HG02571 (cell line): ENCODE measurements around the gene ADRM1.

ENCODE experiments used
- ATAC-seq: cut with Tn5 transposase; IDR thresholded peaks from one replicate; pipeline ENCODE4 v1.9.1; 2021; ENCODE audit warnings: mild to moderate bottlenecking, moderate library complexity; ENCODE audit not compliant: unreplicated experiment

Gene ADRM1

DNA sequence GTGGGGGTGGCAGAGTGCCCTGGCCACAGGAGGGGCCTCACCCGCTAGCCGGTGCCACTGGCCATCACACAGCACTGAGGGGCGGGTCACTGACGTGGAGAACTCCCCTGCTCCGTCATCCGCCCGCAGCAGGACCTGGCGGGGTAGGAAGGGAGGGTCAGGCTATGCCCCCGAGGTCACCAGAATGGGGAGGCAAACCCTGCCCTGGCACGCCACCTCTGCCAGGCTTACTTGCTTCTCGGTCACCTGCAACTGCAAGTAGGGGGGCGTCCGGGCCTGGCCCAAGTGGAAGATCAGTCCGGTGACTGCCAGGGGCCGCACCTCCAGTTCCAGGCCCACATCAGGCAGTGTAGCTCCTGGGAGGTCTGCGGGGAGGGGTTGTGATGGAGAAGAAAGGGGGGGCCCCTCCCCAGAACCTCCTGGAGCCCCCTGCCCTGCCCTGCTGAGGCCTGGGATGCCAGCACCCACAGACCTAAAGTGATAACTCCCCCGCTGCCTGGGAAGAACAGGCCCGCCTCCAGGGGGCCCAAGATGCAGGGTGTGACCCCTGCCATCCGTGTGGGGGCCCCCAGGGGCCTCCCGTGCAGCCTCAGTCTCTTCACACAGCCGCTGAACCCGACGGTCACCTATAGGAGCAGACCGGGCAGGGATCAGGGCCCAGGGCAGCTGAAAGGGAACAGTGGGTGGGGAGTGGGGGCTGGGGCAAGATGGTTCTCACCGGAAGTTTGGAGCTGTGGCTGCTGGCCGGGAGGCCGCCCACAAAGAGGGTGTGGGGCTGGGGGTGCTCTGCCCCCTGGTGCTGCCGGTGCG, 7.4 kb downstream of the ADRM1 start:
- no peak for ATAC-seq

DNA sequence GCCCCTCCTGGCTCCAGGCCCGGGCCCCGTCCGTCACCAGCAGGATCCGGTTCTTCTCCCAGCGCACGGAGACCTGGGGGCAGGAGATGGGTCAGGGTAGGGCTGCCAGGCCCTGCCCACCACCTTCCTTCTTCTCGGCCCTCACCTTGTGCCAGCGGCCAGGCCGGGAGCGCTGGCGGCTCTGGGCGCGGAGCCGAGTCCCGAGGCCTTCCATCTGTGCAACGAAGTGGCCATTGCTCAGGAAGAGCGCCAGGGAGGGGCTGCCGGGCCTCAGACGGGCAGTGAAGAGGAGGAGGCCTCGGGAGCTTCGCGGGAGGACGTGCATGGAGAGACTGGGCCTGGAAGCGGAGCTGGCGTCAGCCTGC, 7.9 kb downstream of the ADRM1 start:
- ATAC-seq = no peak

GRCh38 chr20:62311150-62311549, 8.4 kb downstream of the ADRM1 start:
- no peak for ATAC-seq

GRCh38 chr20:62311832-62312661, 9.2 kb downstream of the ADRM1 start:
- ATAC-seq = no peak

- ATAC-seq = no peak
These were observed 9.8 kb downstream of the ADRM1 start for GRCh38 chr20:62312662-62312977.

DNA sequence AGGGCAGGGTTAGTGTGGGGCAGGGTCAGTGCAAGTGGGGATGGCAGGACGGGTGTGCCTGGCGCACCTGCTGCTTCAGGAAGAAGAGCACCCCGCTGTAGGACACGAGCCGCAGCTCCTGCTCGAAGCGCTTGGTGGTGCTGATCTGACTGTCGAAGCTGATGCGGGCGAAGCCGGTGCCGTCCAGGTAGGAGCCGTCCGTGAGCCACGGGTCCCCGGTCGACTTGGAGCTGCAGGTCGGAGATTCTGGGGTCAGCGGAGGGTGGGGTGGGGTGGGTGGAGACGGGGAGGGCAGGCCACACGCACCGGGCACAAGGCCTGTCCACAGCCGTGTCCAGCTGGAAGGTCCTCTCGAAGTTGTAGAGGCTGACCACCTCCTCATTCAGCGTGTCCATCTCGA, 10.2 kb downstream of the ADRM1 start:
- ATAC-seq = no peak

- no peak for ATAC-seq
These were observed 10.9 kb downstream of the ADRM1 start for GRCh38 chr20:62313460-62314338.

- ATAC-seq = no peak
These were observed 11.5 kb downstream of the ADRM1 start for GRCh38 chr20:62314339-62314638.

DNA sequence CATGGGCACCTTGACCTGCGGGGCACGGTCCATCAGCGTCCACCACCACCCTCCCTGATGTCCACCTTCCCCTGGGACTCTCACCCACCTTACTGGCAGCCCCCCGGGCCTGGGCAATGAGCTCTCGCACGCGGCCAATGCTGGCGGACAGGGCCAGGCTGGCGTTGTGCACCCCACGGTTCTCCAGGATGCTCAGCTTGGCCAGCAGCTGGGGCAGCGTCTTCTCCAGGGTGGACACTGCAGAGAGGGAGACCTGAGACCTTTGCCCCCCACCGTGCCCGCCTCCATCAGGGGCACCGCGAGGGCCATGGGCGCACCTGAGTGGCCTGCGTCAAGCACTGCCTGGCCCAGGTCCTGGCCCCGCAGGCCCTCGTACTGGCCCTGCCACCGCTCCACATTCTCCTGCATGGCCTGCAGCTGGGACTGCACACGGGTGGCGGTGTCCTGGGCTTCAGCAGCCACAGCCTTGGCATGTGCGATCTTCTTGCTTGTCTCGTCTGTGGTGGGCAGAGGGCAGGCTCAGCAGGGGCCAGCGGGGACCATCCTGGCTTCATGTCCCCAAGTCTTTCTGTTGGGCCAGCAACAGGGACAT, 12.0 kb downstream of the ADRM1 start:
- no peak for ATAC-seq

DNA sequence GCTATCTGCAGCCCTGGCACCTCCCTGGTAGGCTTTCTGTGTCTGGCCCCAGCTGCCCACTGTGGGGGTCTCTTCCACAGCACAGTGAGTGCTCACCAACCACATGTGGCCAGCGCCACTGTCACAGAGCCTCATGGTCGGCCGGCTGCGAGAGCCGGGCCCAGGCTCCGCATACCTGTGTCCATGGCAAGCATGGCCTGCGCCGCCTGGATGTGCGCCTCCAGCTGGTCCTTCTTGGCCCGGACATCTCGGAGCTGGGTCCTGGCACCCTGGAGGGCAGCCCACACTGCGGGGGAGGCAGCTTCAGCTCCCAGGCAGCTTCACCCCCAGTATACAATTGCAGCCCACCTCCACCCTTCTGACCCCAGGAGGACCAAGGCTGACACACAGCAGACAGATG, 13.0 kb downstream of the ADRM1 start:
- ATAC-seq = no peak

DNA sequence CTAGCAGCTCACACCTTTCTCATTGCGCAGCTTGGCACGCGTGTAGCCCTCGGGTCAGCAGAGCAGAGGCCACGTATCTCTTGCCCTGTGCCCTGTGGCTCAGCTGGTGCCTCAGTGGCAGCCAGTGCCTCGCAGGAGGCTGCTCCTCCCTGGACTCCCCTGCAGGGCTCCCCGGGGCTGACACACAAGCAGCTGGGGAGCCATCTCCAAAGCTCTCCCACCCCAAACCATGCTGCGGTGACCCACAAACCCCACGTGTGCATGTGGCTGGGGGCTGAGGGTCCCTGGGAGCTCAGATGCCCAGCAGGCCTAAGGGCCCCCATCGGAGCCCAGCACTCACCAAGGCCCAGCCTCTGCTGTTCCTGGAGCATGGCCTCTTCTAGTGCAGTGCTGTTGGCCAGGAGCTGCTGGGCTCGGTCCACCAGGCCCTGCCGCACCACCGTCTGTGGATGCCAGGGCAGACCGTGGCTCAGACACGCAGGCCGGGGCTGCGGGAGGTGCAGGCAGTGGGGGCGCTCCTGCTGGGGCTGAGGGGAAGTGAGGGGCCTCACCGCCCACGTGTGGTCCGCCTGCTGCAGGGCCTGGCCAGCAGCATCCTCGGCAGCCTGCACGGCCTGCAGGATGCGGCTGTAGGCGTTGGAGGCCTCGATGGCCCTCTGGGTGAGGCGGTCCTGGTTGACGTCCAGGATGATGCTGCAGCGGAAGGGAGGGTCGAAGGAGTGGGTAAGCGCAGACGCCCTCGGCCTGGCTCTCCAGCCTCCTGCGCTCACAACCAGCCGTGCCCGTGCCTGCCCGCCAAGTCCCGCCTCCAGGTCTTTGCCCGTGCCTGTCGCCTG, 13.8 kb downstream of the ADRM1 start:
- ATAC-seq = no peak

DNA sequence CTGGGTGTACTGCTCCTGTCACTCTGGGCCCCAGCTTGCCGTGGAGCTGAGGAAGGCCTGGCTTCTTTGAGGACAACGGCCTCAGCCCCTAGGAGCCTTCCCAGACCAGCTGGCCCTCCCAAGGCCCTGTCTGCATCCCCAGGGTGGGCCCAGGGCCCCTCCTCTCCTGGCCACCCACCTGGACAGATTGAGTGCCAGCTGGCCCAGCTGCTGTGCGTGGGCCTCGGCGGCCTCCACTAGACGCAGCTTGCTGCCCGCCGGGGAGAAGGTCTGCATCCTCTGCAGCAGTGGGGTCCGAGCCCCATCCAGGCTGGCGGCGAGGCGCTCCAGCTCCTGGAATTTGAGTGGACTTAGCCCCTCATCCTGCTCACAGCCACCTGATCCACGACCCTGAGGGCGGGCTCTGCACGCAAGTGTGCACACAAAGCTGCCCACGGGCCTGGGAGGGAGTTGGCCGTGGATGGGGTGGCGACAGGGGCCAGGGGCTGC, 14.4 kb downstream of the ADRM1 start:
- no peak for ATAC-seq

DNA sequence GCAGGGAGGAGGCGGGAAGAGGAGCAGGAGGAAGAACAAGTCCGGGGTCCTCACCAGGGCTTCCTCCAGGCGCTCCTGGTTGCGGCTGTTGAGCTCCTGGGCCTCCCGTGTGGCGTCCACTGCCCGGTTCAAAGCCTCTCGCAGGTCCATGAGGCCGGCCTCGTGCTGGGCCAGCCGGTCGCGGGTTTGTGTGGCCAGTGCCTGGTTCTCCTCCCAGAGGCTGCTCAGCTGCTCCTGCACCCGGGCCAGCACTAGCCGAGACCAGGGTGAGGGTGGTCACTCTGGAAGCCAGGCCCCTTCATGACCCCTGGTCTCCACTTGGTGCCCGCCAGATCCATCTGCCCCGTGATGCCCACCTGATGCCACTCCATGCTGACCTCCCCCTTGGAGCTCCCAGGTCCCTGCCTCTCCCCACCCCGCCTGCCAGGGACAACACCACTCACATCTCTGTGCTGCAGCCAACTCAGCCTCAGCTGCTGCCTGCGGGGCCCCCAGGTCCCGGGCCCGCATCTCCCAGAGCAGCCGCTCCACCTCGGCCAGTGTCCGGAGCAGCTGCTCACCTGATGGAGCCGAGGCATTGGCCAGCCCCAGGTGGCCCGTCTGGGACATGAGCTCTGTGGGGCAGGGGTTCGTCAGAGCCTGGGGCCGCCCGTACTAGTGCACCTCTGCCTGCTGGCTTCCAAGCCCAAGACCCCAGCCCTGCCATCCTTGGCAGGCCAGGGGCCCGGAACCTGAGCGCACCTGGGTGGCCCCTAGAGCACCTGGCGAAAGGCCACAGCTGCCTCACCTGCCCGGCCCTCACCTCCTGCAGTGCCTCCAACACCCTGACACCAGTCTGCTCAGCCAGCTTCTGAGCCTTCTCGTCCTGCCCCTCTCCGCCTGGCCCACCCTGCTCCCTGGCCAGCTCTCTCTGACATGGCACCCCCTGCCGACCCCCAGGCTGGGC, 15.9 kb downstream of the ADRM1 start:
- ATAC-seq = no peak

DNA sequence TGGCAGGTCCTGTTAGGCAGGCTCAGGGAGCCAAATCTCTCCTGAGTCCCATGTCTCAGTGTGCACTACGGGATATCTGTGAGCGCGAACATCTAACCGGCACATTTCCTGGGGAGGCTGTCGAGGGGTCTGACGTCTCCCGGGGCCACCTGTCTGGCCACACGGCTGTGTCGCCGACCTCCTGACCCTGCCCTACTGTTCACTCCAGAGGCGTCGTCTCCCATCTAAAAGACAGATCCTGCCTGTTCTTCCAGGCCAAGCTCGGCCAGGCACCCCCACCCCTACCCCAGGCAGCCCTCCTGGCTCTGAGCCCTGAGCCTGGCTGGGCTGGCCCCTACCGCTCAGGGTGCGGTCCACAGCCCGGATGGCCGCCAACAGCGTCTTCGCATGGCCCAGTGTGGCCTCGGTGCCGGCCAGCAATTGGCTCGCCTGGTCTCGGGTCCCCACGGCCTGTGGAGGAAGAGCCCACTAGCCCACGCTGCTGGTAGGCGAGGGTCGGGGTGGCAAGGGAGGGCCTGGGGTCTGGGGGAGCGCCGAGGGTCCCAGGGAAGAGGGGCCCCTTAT, 16.6 kb downstream of the ADRM1 start:
- ATAC-seq = no peak

DNA sequence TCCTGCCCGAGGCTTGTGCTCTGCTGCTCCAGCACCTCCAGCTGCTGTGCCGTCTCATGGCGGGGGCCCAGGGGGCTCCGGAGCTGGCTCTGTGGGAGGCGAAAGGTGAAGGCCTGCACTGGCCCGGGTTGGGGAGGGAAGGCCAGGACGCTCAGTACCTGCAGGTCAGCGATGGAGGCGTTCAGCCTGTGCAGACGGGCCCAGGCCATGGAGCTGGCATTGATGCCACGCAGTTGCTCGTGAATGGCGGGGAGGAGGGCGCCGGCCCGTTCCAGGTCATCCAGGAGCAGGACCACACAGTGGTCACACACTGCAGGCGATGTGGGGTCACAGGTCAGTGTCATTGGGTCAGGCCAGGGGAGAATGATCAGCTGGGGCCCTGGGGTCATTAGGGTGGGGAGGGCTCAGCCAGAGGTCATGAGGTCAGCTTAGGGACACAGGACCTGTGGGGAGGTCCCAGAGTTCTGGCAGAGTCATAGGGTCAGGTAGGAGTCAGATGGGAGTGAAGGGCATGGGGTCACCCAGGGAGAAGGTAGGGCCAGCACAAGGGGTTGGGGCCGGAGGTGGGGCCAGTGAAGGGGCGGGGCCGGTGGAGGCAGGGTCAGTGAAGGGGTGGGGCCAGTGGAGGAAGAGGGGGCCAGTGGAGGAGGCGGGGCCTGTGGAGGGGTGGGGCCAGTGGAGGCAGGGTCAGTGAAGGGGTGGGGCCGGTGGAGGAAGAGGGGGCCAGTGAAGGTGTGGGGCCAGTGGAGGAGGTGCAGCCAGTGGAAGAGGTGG, 18.0 kb downstream of the ADRM1 start:
- no peak for ATAC-seq

GRCh38 chr20:62321521-62321948, 18.7 kb downstream of the ADRM1 start:
- ATAC-seq = no peak

DNA sequence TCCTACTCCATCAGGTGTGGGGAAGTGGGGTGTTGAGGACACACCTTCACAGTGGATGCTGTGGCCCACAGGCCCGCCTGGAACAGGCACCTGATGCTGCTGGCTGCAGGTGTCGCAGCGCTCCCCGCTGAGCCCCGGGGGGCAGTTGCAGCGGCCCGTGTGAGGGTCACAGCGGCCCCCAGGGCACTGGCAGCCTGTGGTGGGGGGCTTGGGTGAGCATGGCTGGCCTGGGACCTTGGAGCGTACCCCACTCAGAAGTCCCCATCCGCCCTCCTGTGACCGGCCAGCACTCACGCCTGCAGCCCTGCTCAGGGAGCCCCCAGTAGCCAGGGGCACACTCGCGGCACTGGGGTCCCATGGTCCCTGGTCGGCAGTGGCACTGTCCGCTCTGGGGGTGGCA, 19.2 kb downstream of the ADRM1 start:
- ATAC-seq = no peak

DNA sequence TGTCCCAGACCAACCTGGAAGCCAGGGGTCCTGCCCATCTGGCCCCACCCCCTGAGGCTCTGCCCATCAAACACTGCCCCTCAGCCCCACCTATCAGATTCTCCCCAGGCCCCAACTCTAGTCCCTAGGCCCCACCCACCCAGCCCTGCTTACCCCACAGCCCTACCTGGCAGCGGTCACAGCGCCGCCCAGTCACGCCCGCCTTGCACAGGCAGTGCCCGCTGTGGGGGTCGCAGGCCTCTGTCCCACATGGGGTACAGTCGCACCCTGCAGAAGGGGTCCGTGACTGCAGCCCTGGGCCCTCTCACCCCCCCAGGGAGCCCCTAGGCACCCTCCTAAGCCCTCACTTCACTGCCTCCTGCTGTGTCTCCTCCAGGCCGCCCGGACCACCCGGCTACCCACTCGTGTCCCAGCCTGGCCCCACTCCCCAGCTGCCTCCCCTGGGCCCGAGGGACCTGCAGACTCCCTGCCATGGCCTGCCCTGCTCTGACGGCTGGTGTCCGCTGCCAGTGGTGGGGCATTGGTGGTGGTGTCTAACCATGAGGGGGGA, 19.8 kb downstream of the ADRM1 start:
- ATAC-seq = no peak
